ENCODE results near the gene CDKN1B.
"Not testable (repeated sequence)": the region's sequence is repeated elsewhere in the genome, so short reads cannot be mapped to it uniquely, and the experiment has no call there.

Gene CDKN1B

GRCh38 chr12:12723681-12724420, 6.7 kb downstream of the CDKN1B start:
- peak in 1 of 2 donors; percentile 5 for DNase-seq (ENCODE audit: low read depth in 1 of 2, low spot score in 1 of 2)

DNA sequence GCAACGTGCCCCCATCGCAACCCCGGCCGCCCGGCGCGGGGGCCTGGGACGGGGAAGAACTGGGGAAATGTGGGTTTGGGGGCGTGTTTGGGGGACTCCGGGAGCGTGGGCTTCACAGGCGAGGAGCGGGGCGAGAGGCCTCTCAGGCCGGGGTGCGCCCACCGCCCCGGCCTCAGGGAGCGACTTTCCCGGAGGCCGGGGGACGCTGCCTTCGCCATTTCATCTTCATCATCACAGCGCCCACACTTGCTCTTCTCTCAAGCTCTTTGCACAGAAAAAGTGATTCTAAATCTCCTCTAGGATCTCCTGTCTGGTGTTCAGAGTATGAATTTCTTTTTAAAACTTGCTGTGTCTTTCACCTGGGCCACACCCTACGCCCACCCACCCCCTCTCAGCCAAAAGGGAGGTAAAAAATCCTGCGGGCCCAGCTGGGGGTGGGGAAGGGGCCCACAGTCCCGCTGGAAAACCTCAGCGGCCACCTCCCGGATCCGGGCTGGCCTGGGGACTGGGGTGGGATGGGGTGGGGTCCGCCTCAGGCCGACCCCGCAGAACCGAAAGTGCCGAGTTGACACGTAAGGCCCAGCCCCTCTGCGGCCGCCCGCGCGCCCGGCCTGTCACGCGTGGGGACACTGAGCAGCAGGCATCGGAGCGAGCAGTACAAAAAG, 7.4 kb downstream of the CDKN1B start:
- peak in 1 of 2 donors; percentile 37 for DNase-seq (ENCODE audit: low read depth in 1 of 2, low spot score in 1 of 2)

DNA sequence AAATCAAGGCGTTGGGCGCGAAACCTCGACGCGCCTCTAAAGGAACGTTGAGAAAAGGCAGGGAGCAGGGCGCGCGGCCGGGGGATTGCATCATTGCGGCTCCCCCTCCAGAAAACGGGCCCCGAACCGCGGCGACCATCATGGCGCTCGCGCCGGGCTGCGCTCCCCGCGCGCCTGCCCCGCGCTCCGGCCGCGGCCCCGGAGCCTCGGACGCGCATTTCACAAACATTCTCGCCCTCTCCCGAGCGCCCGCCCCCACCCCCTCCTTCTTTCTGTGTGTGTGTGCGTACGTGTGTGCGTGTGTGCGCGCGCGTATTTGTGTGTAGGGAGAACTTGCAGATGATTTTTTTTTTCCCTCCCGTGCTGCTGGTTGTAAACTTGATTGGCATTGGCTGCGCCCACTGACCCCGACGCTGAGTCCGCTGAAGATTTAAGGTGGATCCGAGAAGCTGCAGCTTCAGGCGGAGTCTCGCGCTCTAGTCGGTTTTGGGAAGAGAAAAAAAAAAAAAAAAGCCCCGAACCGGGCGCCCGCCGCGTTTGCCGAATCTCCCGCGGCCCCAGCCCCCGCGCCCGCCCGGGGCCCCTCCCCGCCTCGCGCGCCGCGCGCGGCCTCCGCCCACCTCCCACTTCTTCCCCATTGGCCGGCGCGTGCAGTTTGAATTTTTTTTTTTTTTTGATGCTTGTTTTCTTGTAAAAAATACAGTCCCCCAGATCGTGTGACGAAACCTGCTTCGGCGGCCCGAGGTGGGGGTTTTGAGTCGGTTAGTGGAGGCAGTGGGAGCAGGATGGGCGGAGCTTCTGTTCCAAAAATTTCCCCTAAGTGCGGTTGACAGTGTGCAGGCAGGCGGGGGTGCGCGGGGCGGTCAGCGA, 8.2 kb downstream of the CDKN1B start:
- DNase-seq (ENCODE audit: low read depth in 1 of 2, low spot score in 1 of 2), result peak; percentile 75 to 77

DNA sequence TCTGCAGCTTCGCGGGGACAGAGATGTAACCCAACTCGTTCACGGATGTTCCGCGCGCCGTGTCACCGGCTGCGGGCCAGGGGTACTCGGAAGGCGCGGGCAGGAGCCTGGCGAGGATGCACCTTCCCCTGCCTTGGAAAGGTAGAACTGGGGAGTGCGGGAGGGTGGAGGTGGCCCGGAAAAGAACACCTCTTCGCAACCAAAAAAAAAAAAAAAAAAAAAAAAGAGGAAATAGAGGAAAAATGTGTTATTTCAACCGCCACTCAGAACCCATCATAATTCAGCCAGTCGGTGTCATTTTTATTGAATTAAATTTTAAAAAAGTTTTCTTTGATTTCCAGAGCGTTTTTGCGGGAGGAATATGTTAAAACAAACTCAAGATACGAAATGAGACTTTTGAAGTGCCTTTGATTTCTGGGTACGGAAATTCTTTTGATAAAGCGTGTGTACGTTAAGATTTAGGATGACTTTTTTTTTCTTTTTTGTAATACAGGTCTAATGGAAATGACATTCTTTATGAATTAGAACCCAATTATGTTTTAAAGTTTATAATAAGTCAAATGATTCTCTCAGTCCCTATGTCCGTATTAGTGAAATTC, 8.9 kb downstream of the CDKN1B start:
- DNase-seq (ENCODE audit: low read depth in 1 of 2, low spot score in 1 of 2), result no peak

DNA sequence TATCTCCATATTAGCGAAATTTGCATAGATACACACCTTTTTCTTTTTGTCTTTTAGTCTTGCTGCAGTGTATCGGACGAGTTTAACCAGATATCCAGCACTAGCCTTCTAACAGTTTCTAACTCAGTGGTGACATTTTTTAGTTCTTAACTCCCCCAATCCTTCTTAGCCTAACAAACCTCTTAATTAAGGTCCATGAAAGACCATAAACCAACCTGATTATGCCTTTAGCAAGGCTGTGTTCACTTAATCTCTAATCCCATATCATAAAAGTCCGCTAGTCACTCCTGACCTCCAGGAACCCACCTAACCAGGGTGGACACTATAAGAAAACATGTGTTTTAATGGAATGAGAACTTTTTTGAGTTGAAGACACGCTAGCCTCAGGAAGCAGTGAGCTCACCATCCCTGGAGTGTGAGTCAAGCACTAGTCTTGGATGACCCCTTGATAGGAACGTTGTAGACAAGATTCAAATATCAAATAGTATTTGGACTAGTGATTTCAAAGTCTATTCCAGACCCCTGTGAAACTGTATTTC, 9.5 kb downstream of the CDKN1B start:
- no peak for DNase-seq (ENCODE audit: low read depth in 1 of 2, low spot score in 1 of 2)

DNA sequence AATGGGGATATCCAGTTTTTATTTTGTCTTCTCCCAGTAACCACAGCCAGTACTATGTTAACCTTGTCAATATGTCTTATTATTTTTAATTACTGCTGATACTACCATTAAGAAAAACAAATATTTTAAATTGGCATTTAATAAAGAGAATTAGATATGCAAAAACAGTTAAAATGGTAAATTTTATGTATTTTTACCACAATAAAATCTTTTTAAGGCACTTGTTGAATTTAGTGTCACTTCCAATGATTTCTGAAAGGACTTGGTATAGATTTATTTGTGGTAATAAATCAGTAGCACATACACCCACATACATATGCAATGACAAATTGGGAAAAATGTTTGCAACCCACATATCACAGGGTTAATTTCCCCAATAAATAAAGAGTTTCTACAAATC, 14.0 kb downstream of the CDKN1B start:
- DNase-seq (ENCODE audit: low read depth in 1 of 2, low spot score in 1 of 2), result no peak

DNA sequence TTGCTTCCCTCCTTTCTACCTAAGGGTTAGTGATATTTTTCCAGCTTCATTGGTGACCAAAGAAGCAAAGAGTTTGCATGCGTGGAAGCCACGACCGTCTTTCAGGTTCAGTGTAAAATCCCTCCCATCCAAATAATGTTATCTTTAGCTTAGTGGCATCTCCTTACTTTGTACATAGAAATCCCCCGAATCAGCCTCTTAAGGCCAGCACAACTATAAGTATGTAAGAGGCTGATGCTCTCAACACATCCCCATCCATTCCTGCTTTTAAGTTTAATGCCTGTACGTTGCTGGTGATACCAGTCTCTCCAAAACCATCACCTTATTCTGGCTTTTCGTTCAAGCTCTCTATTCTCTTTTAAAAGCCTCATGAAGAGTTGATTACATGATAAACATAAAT, 14.6 kb downstream of the CDKN1B start:
- no peak for DNase-seq (ENCODE audit: low read depth in 1 of 2, low spot score in 1 of 2)

DNA sequence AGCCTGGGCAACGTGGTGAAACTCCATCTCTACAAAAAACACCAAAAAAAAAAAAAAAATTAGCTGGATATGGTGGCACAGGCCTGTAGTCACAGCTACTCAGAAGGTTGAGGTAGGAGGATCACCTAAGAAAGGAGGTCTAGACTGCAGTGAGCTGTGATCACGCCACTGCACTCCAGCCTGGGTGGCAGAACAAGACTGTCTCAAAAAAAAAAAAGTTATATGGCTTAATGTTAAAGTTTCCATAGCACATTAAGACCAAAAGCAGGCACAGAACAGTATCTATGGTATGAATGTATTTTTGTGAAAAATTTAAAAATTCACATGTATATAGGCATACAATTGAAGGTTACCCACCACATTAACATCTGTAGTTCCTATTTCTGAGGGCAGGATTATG, 15.9 kb downstream of the CDKN1B start:
- DNase-seq (ENCODE audit: low read depth in 1 of 2, low spot score in 1 of 2), result no peak

GRCh38 chr12:12734054-12734453, 16.9 kb downstream of the CDKN1B start:
- no peak for DNase-seq (ENCODE audit: low read depth in 1 of 2, low spot score in 1 of 2)

GRCh38 chr12:12734561-12735071, 17.4 kb downstream of the CDKN1B start:
- no peak for DNase-seq (ENCODE audit: low read depth in 1 of 2, low spot score in 1 of 2)

GRCh38 chr12:12735301-12735700, 18.1 kb downstream of the CDKN1B start:
- DNase-seq (ENCODE audit: low read depth in 1 of 2, low spot score in 1 of 2), result no peak

DNA sequence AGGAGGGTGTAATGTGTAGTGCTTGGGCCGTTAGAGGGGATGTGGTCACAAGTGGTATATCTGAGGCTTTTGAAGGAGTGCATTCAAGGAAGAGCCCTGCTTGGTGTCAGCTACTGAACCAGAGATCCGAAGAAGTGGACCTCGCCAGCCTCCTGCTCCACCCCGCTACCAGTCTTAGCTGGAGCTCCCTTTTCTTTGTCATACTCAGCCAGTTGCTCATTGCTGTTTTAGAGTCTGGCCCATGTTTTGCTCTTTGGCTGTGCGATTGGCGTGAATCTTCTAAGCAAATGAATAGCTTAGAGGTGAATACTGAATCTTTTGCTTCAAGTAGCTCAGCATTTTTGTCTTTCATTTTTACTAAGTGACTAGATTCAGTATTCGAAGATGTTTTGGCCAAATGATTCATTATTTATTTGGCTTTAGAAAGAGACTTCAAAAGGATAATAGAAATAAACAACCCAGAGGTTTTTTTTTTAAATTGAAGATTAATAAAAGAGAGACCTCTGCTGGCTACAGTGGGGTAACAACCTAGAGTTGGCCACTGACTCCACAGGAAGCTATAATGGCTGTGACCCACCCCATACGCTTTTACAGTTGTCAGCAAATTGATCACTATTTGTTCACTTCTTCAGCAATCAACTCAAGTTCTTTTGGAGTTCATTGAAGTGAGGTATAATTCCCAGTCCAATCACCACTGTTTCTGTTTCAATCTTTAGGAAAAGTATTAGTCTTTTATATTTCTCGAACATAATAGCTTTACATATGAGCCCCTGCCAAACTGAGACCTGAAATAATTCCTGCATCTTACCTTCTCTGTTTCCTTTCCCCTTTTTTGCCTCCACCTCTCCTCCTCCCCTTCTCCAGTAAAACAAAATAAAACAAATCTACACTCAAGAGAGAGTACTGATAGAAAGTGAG, 19.9 kb downstream of the CDKN1B start:
- no peak for DNase-seq (ENCODE audit: low read depth in 1 of 2, low spot score in 1 of 2)

DNA sequence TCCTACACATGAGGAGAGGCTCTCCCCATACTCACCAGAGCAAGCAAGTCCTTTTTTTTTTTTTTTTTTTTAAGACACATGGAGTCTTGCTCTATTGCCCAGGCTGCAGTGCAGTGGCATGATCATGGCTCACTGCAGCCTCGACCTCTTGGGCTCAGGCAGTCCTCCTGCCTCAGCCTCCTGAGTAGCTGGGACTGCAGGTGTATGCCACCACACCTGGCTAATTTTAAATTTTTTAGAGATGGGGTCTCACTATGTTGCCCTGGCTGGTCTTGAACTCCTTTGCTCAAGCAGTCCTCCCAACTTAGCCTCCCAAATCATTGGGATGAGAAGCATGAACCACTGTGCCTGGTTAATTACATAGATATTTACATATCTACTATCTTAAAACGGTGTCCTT, 21.0 kb downstream of the CDKN1B start:
- DNase-seq (ENCODE audit: low read depth in 1 of 2, low spot score in 1 of 2), result not testable (repeated sequence)

DNA sequence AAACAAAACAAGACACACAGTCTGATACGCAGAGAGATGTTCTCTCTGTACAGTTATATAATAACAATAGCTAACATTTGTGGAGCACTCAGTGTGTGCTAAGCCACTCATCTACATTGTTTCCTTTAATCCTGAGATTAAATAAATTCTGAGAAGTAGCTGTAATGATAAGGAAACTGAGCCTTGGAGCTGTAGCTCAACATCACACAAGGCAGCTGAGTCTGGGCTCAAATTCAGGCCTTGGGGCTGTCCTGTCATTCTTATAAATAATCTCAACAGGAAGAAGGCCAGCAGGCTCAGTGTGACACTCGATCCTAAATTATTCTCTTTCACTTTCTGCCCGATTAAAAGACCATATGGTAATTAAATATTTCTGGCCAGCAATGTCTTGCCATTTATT, 24.5 kb downstream of the CDKN1B start:
- no peak for DNase-seq (ENCODE audit: low read depth in 1 of 2, low spot score in 1 of 2)

- DNase-seq (ENCODE audit: low read depth in 1 of 2, low spot score in 1 of 2), result no peak
Measured at GRCh38 chr12:12744546-12745305, 27.6 kb downstream of the CDKN1B start.

DNA sequence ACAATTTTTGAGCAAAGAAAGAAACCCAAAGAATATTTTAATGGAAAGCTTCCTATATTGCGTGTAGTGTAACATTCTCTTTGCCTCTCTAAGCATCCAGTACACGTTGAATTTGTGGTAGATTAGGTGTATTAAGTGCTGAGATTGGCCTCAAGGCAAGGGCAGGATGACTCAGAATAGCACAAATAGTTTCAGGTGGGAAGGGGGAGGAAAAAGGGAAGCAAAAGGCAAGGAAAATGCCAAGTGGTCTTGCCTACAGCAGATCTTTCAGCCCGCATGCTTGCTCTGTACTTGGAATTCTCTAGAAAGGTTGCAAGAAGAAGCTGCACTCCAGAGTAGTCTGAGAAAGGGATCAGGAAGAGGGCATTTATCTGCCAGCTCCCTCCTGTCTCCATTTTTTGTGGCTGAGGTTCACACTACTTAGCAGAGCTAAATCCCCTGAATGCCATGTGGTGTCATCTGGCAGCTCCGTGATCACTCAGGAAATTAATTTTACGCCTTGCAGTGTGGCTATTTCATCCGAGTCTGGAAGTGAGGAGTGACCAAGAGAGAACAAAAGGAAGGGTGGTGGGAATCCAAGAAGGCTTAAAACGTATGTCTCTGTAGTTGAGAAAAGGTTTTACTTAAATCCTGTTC, 28.5 kb downstream of the CDKN1B start:
- DNase-seq (ENCODE audit: low read depth in 1 of 2, low spot score in 1 of 2), result no peak

DNA sequence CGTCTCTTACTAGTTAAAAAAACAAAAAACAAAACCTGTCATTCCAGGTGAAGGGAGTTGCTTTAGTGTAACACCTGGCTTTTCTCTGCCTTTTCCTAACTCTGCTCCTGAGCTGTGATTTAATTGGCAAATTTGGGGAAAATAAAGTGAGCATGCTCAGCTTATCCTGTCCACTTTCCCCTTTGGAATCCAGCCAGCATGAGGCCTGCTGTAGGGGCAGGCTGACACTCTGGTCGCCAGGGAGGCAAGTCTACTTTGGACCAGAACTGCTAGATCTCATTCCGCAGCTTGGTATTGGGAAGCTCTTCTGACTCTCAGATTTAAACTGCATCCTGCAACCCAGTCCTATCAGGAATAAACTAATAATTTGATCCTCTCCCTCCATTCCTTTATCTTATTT, 30.1 kb downstream of the CDKN1B start:
- no peak for DNase-seq (ENCODE audit: low read depth in 1 of 2, low spot score in 1 of 2)

- DNase-seq (ENCODE audit: low read depth in 1 of 2, low spot score in 1 of 2), result no peak
Measured at GRCh38 chr12:12748044-12748443, 30.9 kb downstream of the CDKN1B start.

DNA sequence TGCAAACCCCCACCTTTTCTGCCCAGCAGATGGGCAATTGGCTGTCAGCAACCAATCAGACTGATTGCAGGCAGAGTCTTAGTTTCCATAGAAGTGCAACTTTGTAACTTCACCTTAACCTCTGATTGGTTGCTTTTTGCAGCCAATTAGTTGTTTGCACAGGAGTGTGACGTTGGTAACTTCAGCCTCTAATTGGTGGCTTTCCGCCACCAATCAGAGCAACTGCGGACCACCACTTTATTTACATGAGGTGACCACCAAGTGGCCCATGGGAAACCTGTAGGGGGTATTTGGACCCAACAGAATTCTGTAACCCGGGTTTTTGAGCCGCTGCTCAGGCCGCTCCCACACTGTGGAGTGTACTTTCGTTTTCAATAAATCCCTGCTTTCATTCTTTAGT, 32.3 kb downstream of the CDKN1B start:
- no peak for DNase-seq (ENCODE audit: low read depth in 1 of 2, low spot score in 1 of 2)
